GM18505 (cell line): ENCODE data around the gene GIGYF2.

Experiments used
- ATAC-seq: cut with Tn5 transposase; IDR thresholded peaks from one replicate; pipeline ENCODE4 v1.9.1; 2021; ENCODE audit not compliant: unreplicated experiment
- POLR2A ChIP-seq: IDR thresholded peaks from 4 replicates; pipeline ENCODE4 v1.6.1; 2011; ENCODE audit warnings: borderline replicate concordance; ENCODE audit not compliant: insufficient read depth, insufficient read length; ENCODE audit errors: extremely low read depth

The GIGYF2 gene

GRCh38 chr2:232873292-232873908 lies 176.3 kb downstream of the GIGYF2 start:
- no peak for TF ChIP-seq POLR2A
- ATAC-seq: no peak

- no peak for ATAC-seq
- TF ChIP-seq POLR2A: no peak
Measured at GRCh38 chr2:232873909-232874641, 176.9 kb downstream of the GIGYF2 start.

- ATAC-seq: no peak
- TF ChIP-seq POLR2A: no peak
Measured at GRCh38 chr2:232874677-232875223, 177.6 kb downstream of the GIGYF2 start.

GRCh38 chr2:232875256-232876121 lies 178.4 kb downstream of the GIGYF2 start:
- ATAC-seq: no peak
- TF ChIP-seq POLR2A: no peak

GRCh38 chr2:232876161-232876977 lies 179.2 kb downstream of the GIGYF2 start:
- no peak for TF ChIP-seq POLR2A
- ATAC-seq: no peak

- no peak for TF ChIP-seq POLR2A
- no peak for ATAC-seq
Measured at GRCh38 chr2:232876978-232877441, 179.9 kb downstream of the GIGYF2 start.

- no peak for TF ChIP-seq POLR2A
- ATAC-seq: no peak
Measured at GRCh38 chr2:232877940-232878511, 180.9 kb downstream of the GIGYF2 start.

GRCh38 chr2:232878855-232879617 lies 181.9 kb downstream of the GIGYF2 start:
- no peak for ATAC-seq
- TF ChIP-seq POLR2A: no peak

- TF ChIP-seq POLR2A: no peak
- ATAC-seq: no peak
Measured at GRCh38 chr2:232879618-232880494, 182.7 kb downstream of the GIGYF2 start.

- no peak for TF ChIP-seq POLR2A
- ATAC-seq: no peak
Measured at GRCh38 chr2:232880764-232881351, 183.7 kb downstream of the GIGYF2 start.
